Head of caudate nucleus (tissue), 42 donors: ENCODE results near the gene NECAB2.

ENCODE experiments used
- DNase-seq, 42 donors: peaks; one replicate each; pipeline versions ENCODE4 v3.0.0 to v3.0.0-alpha.2; 2020 to 2021; ENCODE audit warnings: mixed read lengths in 7 of 42
- intact Hi-C: fragments of 100-400 bp; cut with DNase I; formaldehyde crosslinking; loops from one replicate; pipeline ENCODE4 v1.15.0; 2022

Gene NECAB2

GRCh38 chr16:83967838-83968305, at the start of gene NECAB2:
NECAB2 (plus strand) TSS chr16:83968244; CDS start chr16:83968649, 405 bp downstream.
- intact Hi-C loops: no loop called here
- peak in 31 of 42 donors; percentile 39 to 82 (median 64) for DNase-seq

- intact Hi-C loops: no loop called here
- no peak for DNase-seq
Measured at GRCh38 chr16:83920894-83921491, 47.1 kb upstream of the NECAB2 start.

DNA sequence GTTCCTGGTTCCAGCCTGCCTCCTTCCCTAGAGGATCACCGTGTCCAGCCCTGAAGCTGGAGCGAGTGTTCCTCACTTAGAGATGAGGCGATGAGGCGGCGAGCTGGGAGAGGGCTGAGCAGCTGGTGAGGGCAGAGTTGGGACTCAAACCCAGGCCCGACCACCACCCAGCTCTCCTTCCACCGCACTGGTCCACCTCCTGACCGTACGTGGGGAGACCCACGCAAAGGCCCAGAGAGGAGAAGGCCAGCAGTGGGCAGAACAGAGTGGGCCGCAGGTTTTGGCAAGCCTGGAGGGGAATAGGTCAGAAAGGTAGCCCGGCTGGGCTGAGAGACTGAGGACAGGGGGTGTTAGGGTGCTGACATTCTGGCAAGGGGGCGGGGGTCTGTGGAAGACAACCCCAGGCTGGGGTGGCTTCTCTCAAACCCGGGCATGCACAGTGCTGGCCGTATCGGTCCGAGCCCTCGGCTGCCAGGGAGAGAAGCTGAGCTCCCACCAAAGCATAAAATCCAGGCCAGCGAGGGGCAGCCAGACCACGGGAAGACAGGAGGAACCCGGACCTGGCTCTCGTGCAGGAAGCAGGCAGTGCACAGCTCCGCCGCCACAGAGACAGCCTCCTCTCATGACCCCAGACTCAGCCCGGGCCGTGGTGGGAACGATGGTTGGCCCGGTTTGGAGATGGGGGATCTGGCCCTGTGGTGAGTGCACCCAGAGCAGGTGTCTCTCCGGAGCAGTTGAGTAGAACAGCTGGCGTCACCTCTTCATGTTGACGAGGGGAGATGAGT, 44.3 kb upstream of the NECAB2 start:
- intact Hi-C loops: no loop called here
- DNase-seq: no peak

DNA sequence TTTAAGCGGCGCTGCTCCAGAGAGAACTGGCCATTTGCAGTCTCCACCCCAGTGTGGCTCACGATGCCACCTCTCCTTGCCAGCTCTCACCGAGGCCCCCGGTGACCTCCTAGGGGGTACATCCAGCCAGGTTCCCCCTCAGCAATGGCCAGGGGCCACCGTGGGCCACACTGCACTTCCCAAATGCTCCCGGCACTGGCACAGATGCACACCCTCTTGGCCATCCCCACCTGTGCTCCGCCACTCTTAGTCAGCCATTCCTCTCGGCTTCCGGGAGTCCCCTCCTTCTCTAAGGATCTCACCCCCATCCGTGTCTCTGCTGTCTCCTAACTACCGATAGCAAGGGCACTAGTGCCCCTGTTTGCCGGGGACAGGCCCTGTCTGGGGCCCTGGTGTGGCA, 43.4 kb upstream of the NECAB2 start:
- intact Hi-C loops: no loop called here
- DNase-seq: no peak

DNA sequence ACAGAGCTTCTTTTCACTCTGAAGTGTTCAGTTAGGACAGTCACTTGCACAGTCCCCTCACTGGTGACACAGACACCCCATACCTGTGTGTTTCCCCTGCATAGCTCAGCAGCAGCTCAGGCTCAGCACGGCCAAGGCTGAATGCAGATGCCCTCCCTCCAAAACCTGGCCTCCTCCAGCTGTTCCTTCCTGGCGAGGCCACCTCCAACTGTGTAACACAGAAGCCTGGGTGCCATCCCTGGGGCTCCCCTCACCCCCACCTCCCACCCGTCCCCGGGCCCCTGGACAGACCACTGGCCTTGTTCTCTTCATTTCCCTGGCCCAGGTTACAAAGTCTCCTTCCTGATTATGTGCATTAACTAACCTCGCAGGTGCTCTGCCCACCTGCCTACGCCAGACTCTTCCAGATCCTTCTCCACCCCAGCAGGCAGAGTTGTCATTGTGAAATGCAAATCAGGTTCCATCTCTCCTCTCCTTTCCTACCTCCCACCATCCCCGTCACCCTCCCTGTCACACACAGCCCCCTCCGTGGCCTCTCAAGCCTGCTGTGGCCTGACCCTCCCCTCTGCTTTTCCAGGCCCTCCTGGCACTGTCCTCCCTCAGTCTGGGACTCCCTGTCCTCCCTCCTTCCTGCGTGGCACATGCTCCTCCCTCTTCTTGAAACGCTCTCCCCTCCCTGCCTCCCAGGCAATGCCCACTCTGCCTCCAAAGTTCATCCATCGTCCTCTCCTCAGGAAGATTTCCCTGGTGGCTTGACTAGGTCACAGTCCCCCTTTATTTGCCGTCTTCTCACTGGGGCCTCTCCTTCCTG, 42.7 kb upstream of the NECAB2 start:
- DNase-seq: peak in 25 of 42 donors; percentile 18 to 79 (median 52)
- intact Hi-C loops: no loop called here

- no peak for DNase-seq
- intact Hi-C loops: no loop called here
Measured at GRCh38 chr16:83925957-83926725, 41.9 kb upstream of the NECAB2 start.

DNA sequence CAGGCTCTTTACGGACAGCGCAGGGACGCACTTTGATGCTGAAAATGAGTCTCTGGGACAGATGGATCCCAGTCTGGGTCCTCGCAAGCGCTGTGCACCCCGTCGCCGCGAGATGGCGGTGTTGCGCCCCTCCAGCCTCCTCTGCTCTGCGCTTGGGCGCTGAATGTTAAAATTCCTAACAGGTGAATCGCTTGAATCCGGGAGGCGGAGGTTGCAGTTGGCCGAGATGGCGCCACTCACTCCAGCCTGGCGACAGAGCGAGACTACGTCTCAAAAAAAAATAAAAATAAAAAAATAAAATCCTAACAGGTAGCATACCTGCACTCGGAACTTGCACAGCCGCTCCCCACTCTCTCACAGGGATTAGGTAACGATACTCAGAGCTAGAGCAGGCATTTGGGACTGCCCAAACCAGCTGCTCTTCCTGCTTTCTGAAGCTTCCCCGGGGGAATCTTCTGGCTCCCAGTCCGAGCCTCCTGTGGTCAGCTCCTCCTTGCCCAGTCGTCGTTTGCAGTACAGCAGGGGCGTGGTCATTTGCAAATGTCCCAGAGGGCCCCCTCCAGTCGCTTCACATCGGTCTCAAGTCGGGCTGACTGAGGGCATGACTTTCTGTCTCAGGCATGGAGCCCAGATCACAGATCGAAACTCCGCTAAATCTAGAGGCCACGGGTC, 41.2 kb upstream of the NECAB2 start:
- intact Hi-C loops: no loop called here

GRCh38 chr16:83928341-83929055, 39.5 kb upstream of the NECAB2 start:
- no peak for DNase-seq
- intact Hi-C loops: no loop called here

More for the DNA sequence above, 41.2 kb upstream of the NECAB2 start:
- DNase-seq: peak; percentile 60 to 92 (median 84)

DNA sequence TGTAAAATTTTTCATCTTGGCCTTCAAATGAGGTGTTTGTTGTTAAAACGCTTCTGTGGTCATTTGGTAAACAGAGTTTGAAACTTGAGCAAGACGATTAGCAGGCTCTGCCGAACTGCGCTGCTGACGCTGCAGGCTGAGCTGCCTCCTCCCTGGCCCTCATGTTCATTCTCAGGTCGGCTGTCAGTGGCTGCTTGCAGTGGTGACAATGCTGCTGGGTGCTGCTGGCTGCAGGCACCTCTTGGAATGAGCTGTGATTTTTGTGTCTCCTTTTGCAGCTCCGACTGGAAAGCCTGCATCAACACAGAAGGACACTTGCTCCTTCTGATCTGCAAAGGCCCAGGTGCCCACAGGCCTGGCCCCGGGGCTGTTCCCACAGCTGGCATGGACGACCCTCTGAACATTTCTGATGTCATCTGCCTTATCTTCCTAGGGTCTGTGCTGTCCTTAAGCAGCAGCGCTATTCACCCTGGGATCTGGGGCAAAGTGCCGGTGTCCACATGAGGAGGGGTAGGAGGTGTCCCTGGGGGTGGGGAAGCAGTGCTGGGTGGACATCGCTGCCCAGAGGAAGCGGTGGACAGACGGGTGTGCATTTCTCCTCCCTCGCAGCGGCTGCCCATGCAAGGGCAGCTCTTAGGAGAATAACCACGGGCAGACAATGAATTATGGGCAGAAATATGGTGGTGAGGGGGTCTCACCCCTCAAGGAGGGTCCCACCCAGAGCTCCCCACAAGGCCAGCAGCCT, 38.1 kb upstream of the NECAB2 start:
- intact Hi-C loops: no loop called here
- DNase-seq: no peak

GRCh38 chr16:83930730-83931500, 37.1 kb upstream of the NECAB2 start:
- intact Hi-C loops: no loop called here
- no peak for DNase-seq

GRCh38 chr16:83931556-83931955, 36.5 kb upstream of the NECAB2 start:
- no peak for DNase-seq
- intact Hi-C loops: no loop called here

DNA sequence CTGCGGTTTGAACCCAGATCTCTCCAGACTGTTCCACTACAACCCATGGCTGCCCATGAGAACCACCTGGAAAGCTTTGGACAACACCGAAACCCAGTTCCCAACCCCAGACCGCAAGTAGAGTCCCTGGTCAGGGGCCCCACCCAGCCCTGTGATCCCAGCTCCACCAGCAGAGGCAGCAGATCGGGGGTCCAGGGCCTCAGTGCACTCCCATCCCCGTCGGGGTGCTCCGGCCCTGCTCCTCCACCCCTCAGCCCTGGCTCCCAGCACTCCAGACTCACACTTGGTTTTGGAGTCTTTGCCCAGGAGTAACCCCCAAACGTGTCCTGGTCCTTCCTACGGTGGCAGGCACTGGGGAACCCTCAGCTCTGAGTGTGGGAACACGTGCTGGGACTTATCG, 35.7 kb upstream of the NECAB2 start:
- intact Hi-C loops: no loop called here
- DNase-seq: no peak

DNA sequence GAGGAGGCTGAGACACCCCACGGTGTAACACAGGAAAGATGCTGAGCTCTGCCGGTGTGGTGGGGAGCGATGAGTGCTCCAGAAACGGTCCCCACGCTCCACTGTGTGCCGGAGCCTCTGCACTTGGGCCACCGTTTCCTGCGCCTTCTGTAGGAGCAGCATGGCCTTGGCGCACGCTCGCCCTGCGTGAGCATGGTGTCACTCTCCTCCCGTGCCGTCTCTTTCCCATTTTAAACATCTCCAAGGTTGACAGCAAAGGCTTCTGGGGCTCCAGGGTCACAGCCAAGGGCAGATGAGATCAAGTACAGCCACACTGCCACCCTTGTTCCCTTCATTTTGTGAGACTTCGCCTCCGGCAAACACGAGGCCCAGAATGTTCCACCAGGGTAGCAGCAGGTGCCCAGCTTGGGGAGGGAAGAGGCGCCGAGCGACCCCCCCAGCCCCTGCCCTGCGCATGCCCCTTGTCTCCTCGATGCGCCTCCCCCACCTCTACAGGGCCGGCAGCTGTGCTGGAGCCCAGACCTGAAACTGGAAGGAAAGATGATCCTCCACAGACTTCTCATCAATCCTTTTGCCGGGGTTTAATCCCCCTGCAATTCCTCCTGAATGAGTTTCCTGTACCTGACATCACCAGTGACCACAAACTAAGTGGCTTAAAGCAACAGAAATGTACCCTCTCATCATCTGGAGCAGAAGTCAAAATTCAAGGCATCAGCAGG, 34.9 kb upstream of the NECAB2 start:
- intact Hi-C loops: no loop called here
- DNase-seq: no peak

DNA sequence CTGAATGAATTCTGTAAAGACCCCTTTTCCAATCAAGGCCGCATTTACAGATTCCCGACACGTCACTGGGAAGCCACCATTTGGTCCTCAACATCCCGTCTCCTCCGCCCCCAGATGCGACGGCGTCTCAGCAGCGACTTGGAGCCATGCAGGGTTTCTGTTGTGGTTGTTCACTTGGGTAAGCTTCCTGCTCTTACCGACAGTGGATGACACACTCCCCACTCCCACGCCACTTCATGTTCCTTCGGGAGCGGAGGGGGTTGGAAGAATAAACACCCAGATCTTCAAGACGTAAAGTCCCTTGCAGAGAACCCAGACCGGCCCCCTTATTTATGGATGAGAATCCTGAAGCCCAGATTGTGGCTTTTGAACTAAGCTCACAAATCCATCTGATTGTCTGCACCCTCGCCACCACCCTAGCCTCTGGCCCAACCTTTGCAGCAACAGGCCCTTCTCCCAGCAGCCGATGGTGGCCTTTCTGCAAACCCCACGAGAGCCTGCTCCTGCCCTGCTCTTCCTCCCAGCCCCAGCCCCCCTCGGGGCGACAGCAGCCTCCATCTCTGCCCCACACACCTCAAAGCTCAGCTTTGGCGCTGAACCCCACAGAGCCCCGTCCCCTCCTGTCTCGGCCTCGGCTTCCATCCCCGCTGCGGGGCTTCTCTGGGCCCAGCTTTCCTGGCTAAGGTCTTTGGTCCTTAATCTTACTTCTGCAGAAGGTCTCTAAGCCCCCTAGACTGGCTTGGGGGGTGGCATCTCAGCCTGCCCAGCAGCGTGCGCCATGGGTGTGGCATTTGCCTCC, 34.0 kb upstream of the NECAB2 start:
- intact Hi-C loops: no loop called here
- DNase-seq: peak in 39 of 42 donors; percentile 30 to 84 (median 61)

DNA sequence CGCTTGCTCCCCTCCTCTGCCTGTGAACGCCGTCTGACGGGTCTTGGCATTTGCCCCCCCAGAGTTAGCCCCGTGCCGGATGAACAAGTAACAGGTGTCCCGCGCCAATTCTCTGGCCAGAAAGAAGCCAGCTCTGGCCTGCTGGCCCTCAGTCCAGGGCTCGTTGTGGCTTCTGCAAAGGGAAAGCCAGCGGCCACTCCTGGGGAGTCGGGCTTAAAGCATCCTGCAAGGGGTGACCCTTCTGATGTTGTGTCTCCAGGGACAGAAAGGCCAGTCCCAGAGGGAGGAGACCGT, 33.4 kb upstream of the NECAB2 start:
- intact Hi-C loops: no loop called here
- no peak for DNase-seq
